Ectodermal cell (in vitro differentiated cells): ENCODE measurements around the gene USP6NL.

Experiments
- H3K27ac ChIP-seq: 2 replicates; pipeline ENCODE4 v1.7.0; 2013; ENCODE audit warnings: mild to moderate bottlenecking, low read depth, low read length; ENCODE audit not compliant: insufficient read depth, poor library complexity, severe bottlenecking
- H3K27me3 ChIP-seq: 2 replicates; pipeline ENCODE4 v1.7.0; 2013; ENCODE audit warnings: mild to moderate bottlenecking, low read length; ENCODE audit not compliant: insufficient read depth, control insufficient read depth, poor library complexity, severe bottlenecking
- H3K36me3 ChIP-seq: one replicate; pipeline ENCODE4 v1.7.0; 2013; ENCODE audit warnings: low read length; ENCODE audit not compliant: control insufficient read depth, insufficient read depth
- H3K4me1 ChIP-seq: one replicate; pipeline ENCODE4 v1.7.0; 2013; ENCODE audit warnings: low read length; ENCODE audit not compliant: control insufficient read depth, insufficient read depth
- H3K4me3 ChIP-seq: 2 replicates; pipeline ENCODE4 v1.7.0; 2013; ENCODE audit warnings: low read depth, low read length, control low read depth; ENCODE audit not compliant: insufficient read depth
- H3K9me3 ChIP-seq: 2 replicates; pipeline ENCODE4 v1.7.0; 2013; ENCODE audit warnings: mild to moderate bottlenecking, low read length, moderate library complexity; ENCODE audit not compliant: control insufficient read depth
- WGBS, 2 experiments: methylation state at CpG; one replicate each; pipeline ENCODE4 v1.1.7; 2013; ENCODE audit warnings: missing lambda C conversion rate in 2 of 2; 5-methylcytosine and 5-hydroxymethylcytosine counted together

Gene USP6NL

GRCh38 chr10:11557967-11558366 is 53.5 kb downstream of the USP6NL start:
- H3K4me3 ChIP-seq, result no peak overlapping the region
- H3K36me3 ChIP-seq, result peaks cover under 1% of the 10 kb centered on the region
- H3K9me3 ChIP-seq, result no peaks in the 10 kb centered on the region
- H3K27ac ChIP-seq, result no peak overlapping the region
- no peaks in the 10 kb centered on the region for H3K4me1 ChIP-seq
- no peaks in the 10 kb centered on the region for H3K27me3 ChIP-seq
- WGBS, 2 experiments, result 94 to 97% methylated on average over 4 of the region's 4 CpGs

GRCh38 chr10:11557513-11557912 is 53.9 kb downstream of the USP6NL start:
- Histone ChIP-seq H3K9me3 (no peaks in the 10 kb centered on the region), H3K4me3 (no peak overlapping the region), H3K27ac (no peak overlapping the region), H3K36me3 (no peaks in the 10 kb centered on the region), H3K27me3 (no peaks in the 10 kb centered on the region), H3K4me1 (no peaks in the 10 kb centered on the region)
- 95 to 97% methylated on average over 7 of the region's 7 CpGs for WGBS, 2 experiments

GRCh38 chr10:11555556-11555955 is 55.9 kb downstream of the USP6NL start:
- H3K27me3 ChIP-seq, result no peaks in the 10 kb centered on the region
- no peaks in the 10 kb centered on the region for H3K9me3 ChIP-seq
- no peaks in the 10 kb centered on the region for H3K4me1 ChIP-seq
- no peak overlapping the region for H3K4me3 ChIP-seq
- no peaks in the 10 kb centered on the region for H3K36me3 ChIP-seq
- H3K27ac ChIP-seq, result no peak overlapping the region

GRCh38 chr10:11553773-11554381 is 57.6 kb downstream of the USP6NL start:
- WGBS, 2 experiments, result 94% methylated on average over 6 of the region's 6 CpGs
- Histone ChIP-seq H3K4me3 (no peak overlapping the region), H3K27ac (no peak overlapping the region), H3K27me3 (no peaks in the 10 kb centered on the region), H3K9me3 (no peaks in the 10 kb centered on the region), H3K36me3 (no peaks in the 10 kb centered on the region), H3K4me1 (no peaks in the 10 kb centered on the region)

- Histone ChIP-seq H3K4me1 (no peaks in the 10 kb centered on the region), H3K4me3 (no peak overlapping the region), H3K27ac (no peak overlapping the region), H3K27me3 (no peaks in the 10 kb centered on the region), H3K36me3 (no peaks in the 10 kb centered on the region), H3K9me3 (no peaks in the 10 kb centered on the region)
- WGBS, 2 experiments, result 81 to 89% methylated on average over 3 to 4 of the region's 4 CpGs
These were observed 59.4 kb downstream of the USP6NL start for GRCh38 chr10:11551916-11552602.

GRCh38 chr10:11551104-11551503 is 60.3 kb downstream of the USP6NL start:
- Histone ChIP-seq H3K27me3 (no peaks in the 10 kb centered on the region), H3K4me1 (no peaks in the 10 kb centered on the region)
- WGBS, 2 experiments, result 90 to 93% methylated on average over 2 to 3 of the region's 4 CpGs

GRCh38 chr10:11548768-11549099 is 62.7 kb downstream of the USP6NL start:
- no peaks in the 10 kb centered on the region for H3K36me3 ChIP-seq
- no peak overlapping the region for H3K27ac ChIP-seq
- H3K4me1 ChIP-seq, result no peaks in the 10 kb centered on the region
- no peaks in the 10 kb centered on the region for H3K9me3 ChIP-seq
- H3K27me3 ChIP-seq, result no peaks in the 10 kb centered on the region
- WGBS, 2 experiments, result 92 to 97% methylated on average over 2 of the region's 2 CpGs
- H3K4me3 ChIP-seq, result no peak overlapping the region

More at GRCh38 chr10:11551104-11551503, 60.3 kb downstream of the USP6NL start:
- Histone ChIP-seq H3K36me3 (no peaks in the 10 kb centered on the region), H3K4me3 (no peak overlapping the region), H3K9me3 (no peaks in the 10 kb centered on the region), H3K27ac (no peak overlapping the region)

- Histone ChIP-seq H3K36me3 (no peaks in the 10 kb centered on the region), H3K9me3 (no peaks in the 10 kb centered on the region), H3K4me3 (no peak overlapping the region), H3K27me3 (no peaks in the 10 kb centered on the region), H3K4me1 (no peaks in the 10 kb centered on the region), H3K27ac (no peak overlapping the region)
- WGBS, 2 experiments, result 82 to 100% methylated on average over 1 of the region's 1 CpG
These were observed 63.2 kb downstream of the USP6NL start for GRCh38 chr10:11548065-11548767.

- Histone ChIP-seq H3K27me3 (no peaks in the 10 kb centered on the region), H3K9me3 (no peaks in the 10 kb centered on the region), H3K4me3 (no peak overlapping the region), H3K27ac (no peak overlapping the region), H3K4me1 (no peaks in the 10 kb centered on the region), H3K36me3 (no peaks in the 10 kb centered on the region)
- 92 to 99% methylated on average over 3 to 4 of the region's 4 CpGs for WGBS, 2 experiments
These were observed 64.9 kb downstream of the USP6NL start for GRCh38 chr10:11546581-11546980.

- Histone ChIP-seq H3K9me3 (no peaks in the 10 kb centered on the region), H3K27ac (no peak overlapping the region), H3K27me3 (no peaks in the 10 kb centered on the region), H3K36me3 (no peaks in the 10 kb centered on the region), H3K4me1 (peaks cover 5% of the 10 kb centered on the region), H3K4me3 (no peak overlapping the region)
- WGBS, 2 experiments, result 88 to 94% methylated on average over 3 of the region's 3 CpGs
These were observed 70.2 kb downstream of the USP6NL start for GRCh38 chr10:11541296-11541695.
